OCI-LY7 (cell line): ENCODE results near the gene NSD1.

Experiments
- EZH2phosphoT487 ChIP-seq: fragments of 200-600 bp; sonication (generic); IDR thresholded peaks from 2 replicates; pipeline ENCODE4 v1.6.1; 2018; ENCODE audit warnings: low read depth, borderline replicate concordance, mild to moderate bottlenecking, mixed run types, antibody characterized with exemption, low read length, moderate library complexity, mixed read lengths
- TF ChIP-seq, protein P1 (sequence below): fragments of 200-600 bp; sonication (generic); conservative IDR thresholded peaks from 2 replicates; pipeline ENCODE4 v1.5.1; 2014; ENCODE audit warnings: mild to moderate bottlenecking, antibody characterized with exemption, low read length, moderate library complexity, mixed read lengths

DNA sequence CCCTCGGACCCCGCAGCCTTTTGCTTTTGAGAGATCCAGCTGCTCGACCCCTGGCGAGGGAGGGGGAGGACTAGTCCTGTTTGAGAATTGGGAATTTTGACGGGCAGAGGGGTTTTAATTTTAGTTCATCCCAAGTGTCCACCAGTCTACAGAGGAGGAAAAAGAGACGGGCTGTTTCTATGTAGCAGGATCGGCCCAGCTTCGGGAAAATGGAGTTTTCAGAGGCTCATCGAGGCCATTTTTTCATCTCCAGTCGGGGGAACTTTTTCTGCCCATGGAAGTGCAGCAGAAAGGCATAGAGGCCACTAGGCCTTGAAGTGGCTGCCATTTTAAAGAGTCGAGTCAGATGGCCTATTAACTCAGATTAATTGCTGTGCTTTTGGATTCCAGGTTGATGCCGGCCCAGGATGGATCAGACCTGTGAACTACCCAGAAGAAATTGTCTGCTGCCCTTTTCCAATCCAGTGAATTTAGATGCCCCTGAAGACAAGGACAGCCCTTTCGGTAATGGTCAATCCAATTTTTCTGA lies 1.2 kb downstream of the NSD1 start:
- TF ChIP-seq, protein P1, sequence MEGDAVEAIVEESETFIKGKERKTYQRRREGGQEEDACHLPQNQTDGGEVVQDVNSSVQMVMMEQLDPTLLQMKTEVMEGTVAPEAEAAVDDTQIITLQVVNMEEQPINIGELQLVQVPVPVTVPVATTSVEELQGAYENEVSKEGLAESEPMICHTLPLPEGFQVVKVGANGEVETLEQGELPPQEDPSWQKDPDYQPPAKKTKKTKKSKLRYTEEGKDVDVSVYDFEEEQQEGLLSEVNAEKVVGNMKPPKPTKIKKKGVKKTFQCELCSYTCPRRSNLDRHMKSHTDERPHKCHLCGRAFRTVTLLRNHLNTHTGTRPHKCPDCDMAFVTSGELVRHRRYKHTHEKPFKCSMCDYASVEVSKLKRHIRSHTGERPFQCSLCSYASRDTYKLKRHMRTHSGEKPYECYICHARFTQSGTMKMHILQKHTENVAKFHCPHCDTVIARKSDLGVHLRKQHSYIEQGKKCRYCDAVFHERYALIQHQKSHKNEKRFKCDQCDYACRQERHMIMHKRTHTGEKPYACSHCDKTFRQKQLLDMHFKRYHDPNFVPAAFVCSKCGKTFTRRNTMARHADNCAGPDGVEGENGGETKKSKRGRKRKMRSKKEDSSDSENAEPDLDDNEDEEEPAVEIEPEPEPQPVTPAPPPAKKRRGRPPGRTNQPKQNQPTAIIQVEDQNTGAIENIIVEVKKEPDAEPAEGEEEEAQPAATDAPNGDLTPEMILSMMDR, result no peak
- TF ChIP-seq EZH2phosphoT487, result no peak
